Esophagus muscularis mucosa (tissue), 4 donors: Measurements from ENCODE around the gene GJA8. TPM values are rescaled to one million over a fixed set of nuclear protein-coding genes. Genes with fewer than 3 reads are reported as not detected.
"Not testable (repeated sequence)": the region's sequence is repeated elsewhere in the genome, so short reads cannot be mapped to it uniquely, and the experiment has no call there.

Experiments used
- DNase-seq: peaks from one replicate; pipeline ENCODE4 v3.0.0-alpha.2; 2017; ENCODE audit errors: extremely low spot score
- H3K27ac ChIP-seq, 4 donors: fragments of 200-600 bp; sonication (generic); replicated peaks in 1 of 4; 1 replicate in 3 of 4; 2 replicates in 1 of 4; pipeline ENCODE4 v1.5.1; 2016 to 2019; ENCODE audit warnings: mild to moderate bottlenecking in 1 of 4
- H3K27me3 ChIP-seq, 4 donors: fragments of 200-600 bp; sonication (generic); one replicate each; pipeline versions ENCODE4 v1.5.1 to v1.6.0; 2016 to 2019
- H3K36me3 ChIP-seq, 4 donors: fragments of 200-600 bp; sonication (generic); one replicate each; pipeline ENCODE4 v1.5.1; 2016 to 2019
- H3K4me1 ChIP-seq, 4 donors: fragments of 200-600 bp; sonication (generic); one replicate each; pipeline ENCODE4 v1.5.1; 2016 to 2019
- H3K4me3 ChIP-seq, 4 donors: fragments of 200-600 bp; sonication (generic); 1 replicate in 2 of 4; 2 replicates in 2 of 4; pipeline ENCODE4 v1.5.1; 2016 to 2019; ENCODE audit warnings: mild to moderate bottlenecking in 4 of 4, moderate library complexity in 1 of 4
- H3K9me3 ChIP-seq, 4 donors: fragments of 200-600 bp; sonication (generic); 1 replicate in 3 of 4; 2 replicates in 1 of 4; pipeline ENCODE4 v1.5.1; 2016 to 2019
- WGBS: methylation state at CpG from one replicate; pipeline ENCODE4 v1.1.5; 2018; 5-methylcytosine and 5-hydroxymethylcytosine counted together
- intact Hi-C: fragments of 100-400 bp; cut with DNase I; formaldehyde crosslinking; loops from one replicate; pipeline ENCODE4 v1.15.1; 2023
- total RNA-seq, 4 donors: library from RNA; depleted of rRNA; stranded (reverse); fragments of >200 nt; gene quantifications; one replicate each; pipeline versions ENCODE4 v1.1.0 to v1.2.1, GENCODE V29; 2016

The GJA8 gene
- total RNA-seq, 4 donors from 2014 or later, result not detected

DNA sequence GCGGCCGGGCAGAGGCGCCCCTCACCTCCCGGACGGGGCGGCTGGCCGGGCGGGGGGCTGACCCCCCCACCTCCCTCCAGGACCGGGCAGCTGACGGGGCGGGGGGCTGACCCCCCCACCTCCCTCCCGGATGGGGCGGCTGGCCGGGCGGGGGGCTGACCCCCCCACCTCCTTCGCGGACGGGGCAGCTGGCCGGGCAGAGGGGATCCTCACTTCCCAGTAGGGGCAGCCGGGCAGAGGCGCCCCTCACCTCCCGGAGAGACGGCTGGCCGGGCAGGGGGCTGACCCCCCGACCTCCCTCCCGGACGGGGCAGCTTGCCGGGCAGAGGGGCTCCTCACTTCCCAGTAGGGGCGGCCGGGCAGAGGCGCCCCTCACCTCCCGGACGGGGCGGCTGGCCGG, 46.9 kb downstream of the GJA8 start:
- H3K4me3 ChIP-seq, H3K9me3 ChIP-seq, H3K27me3 ChIP-seq, intact Hi-C loops, H3K4me1 ChIP-seq, DNase-seq, H3K27ac ChIP-seq, H3K36me3 ChIP-seq: not testable (repeated sequence)
- WGBS, result no CpG with 5 or more reads among the region's 35 CpGs

Other genes starting within 250 kb of the GJA8 start
- 10 to 100 TPM in 3 of 4 donors, 1 to 10 TPM in 1; 6.5 to 21.5 (median 17.5) TPM for gene ACP6, start 232.3 kb upstream of the GJA8 start, total RNA-seq
- 10 to 100 TPM in 3 of 4 donors, 1 to 10 TPM in 1; 9.8 to 14.6 (median 12.0) TPM for gene GJA5, start 142.2 kb upstream of the GJA8 start, total RNA-seq
- 10 to 100 TPM in 3 of 4 donors, 1 to 10 TPM in 1; 9.5 to 20.8 (median 10.4) TPM for gene GPR89B, start 25.6 kb downstream of the GJA8 start, total RNA-seq
- 1 to 10 TPM; 5.1 to 8.0 (median 6.7) TPM for gene NBPF11, start 249.5 kb downstream of the GJA8 start, total RNA-seq